Panc1 (cell line): ENCODE data around the gene PAK2. TPM values are rescaled to one million over a fixed set of nuclear protein-coding genes. Genes with fewer than 3 reads are reported as not detected.

Experiments
- ATAC-seq: fragments of 200-7000 bp; cut with Tn5 transposase; 2 replicates; pipeline ENCODE4 v1.9.1; 2020; ENCODE audit warnings: mild to moderate bottlenecking, moderate library complexity
- BruUV-seq: library from RNA; stranded (reverse); fragments of 400-500 nt; replicated peaks from 2 replicates; lab custom pipeline; 2021; lab: Mats Ljungman, UMichigan
- CTCF ChIA-PET: fragments of 300-600 bp; sonication (Branson Sonifier 250); formaldehyde crosslinking; loops from one replicate; lab custom pipeline; 2022; ENCODE audit warnings: antibody characterized with exemption; lab: Charles Lee
- POLR2A ChIA-PET: fragments of 300-600 bp; sonication (Branson Sonifier 250); formaldehyde crosslinking; loops from one replicate; lab custom pipeline; 2022; ENCODE audit warnings: antibody characterized with exemption; lab: Charles Lee
- DNase-seq: peaks from one replicate; pipeline ENCODE4 v3.0.0-alpha.2; 2010; ENCODE audit warnings: low read depth, low spot score
- H3K27ac ChIP-seq: 2 replicates; pipeline ENCODE4 v1.5.1; 2011; ENCODE audit warnings: mild to moderate bottlenecking, low read length, inconsistent platforms
- H3K27me3 ChIP-seq: fragments of 200-500 bp; sonication (Bioruptor generic); 2 replicates; pipeline ENCODE4 v1.6.0; 2014; ENCODE audit warnings: low read length, inconsistent platforms; ENCODE audit not compliant: control insufficient read depth, insufficient read depth
- H3K36me3 ChIP-seq: fragments of 200-500 bp; sonication (Bioruptor generic); 2 replicates; pipeline ENCODE4 v1.5.1; 2014; ENCODE audit warnings: inconsistent platforms, mild to moderate bottlenecking, low read length, moderate library complexity; ENCODE audit not compliant: control insufficient read depth, insufficient read depth
- H3K4me1 ChIP-seq: 2 replicates; pipeline ENCODE4 v1.5.1; 2011; ENCODE audit warnings: inconsistent platforms, mild to moderate bottlenecking, low read length, moderate library complexity; ENCODE audit not compliant: control insufficient read depth, insufficient read depth
- H3K4me3 ChIP-seq, 2 experiments: 2 replicates each; pipeline ENCODE4 v1.5.1; 2011 to 2012; ENCODE audit warnings: low read depth in 2 of 2, low read length in 2 of 2, mild to moderate bottlenecking in 2 of 2, inconsistent platforms in 1 of 2, moderate library complexity in 1 of 2
- H3K9me3 ChIP-seq: fragments of 200-500 bp; sonication (Bioruptor generic); 2 replicates; pipeline ENCODE4 v1.5.1; 2014; ENCODE audit warnings: low read depth, mild to moderate bottlenecking, inconsistent platforms, low read length, moderate library complexity; ENCODE audit not compliant: control insufficient read depth, insufficient read depth
- CTCF ChIP-seq: fragments of 450-650 bp; IDR thresholded peaks from 2 replicates; pipeline ENCODE4 v1.5.1; 2017; ENCODE audit warnings: mild to moderate bottlenecking
- POLR2AphosphoS5 ChIP-seq: IDR thresholded peaks from 2 replicates; pipeline ENCODE4 v1.6.1; 2012; ENCODE audit warnings: mild to moderate bottlenecking, low read depth, low read length, moderate library complexity
- REST ChIP-seq, 2 experiments: IDR thresholded peaks; 2 replicates each; pipeline ENCODE4 v1.6.1; 2011 to 2012; ENCODE audit warnings: low read depth in 2 of 2, control low read depth in 1 of 2, low read length in 1 of 2, mild to moderate bottlenecking in 1 of 2, moderate library complexity in 1 of 2; ENCODE audit not compliant: insufficient read depth in 1 of 2
- SIN3A ChIP-seq: IDR thresholded peaks from 2 replicates; pipeline ENCODE4 v1.6.1; 2012; ENCODE audit warnings: low read depth, mild to moderate bottlenecking, low read length, moderate library complexity, borderline replicate concordance; ENCODE audit not compliant: insufficient read depth
- TCF7L2 ChIP-seq: IDR thresholded peaks from 2 replicates; pipeline ENCODE4 v1.6.1; 2011; ENCODE audit warnings: mild to moderate bottlenecking, low read depth, low read length, inconsistent platforms
- in situ Hi-C: cut with HindIII; loops from 2 replicates; pipeline ENCODE4 v1.10.0; 2016; ENCODE audit warnings: low sequenced_read_pairs, low pct_unique_long_range_greater_than_20kb
- intact Hi-C: fragments of 100-400 bp; cut with micrococcal nuclease; formaldehyde crosslinking; loops from one replicate; pipeline ENCODE4 v1.10.0; 2022; ENCODE audit not compliant: unreplicated experiment
- total RNA-seq: library from RNA; stranded (reverse); gene quantifications from one replicate; pipeline ENCODE4 v1.2.1, GENCODE V29; 2021; ENCODE audit not compliant: unreplicated experiment

PAK2 gene
- total RNA-seq, 1 experiment from 2014 or later, result 185 TPM

DNA sequence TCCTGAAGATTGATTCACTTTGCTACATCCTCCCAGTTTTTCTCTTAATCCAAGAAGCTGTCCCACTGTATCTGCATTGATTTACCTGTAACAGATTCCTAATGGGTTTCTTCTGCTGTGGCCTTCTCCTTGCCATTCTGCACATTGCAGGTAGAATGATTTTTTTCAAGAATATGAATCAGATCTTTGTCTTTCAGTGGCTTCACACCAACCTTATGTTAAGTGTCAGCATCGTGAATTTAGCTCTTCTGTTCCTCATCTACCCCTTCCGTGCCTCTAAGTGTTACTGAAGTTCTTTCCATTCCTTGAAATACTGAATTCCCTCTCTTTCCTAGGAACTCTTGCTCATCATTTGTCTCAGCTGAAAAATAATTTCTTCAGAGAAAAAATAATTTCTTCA is 135.6 kb downstream of the PAK2 start:
- no peak for ATAC-seq
- H3K4me1 ChIP-seq, result 0 out of 2 replicates have a peak, but pooled peaks cover 3% of the 10 kb centered on the region
- H3K4me3 ChIP-seq, result no peak overlapping the region
- in situ Hi-C loops, result no loop called here
- no peak for TF ChIP-seq POLR2AphosphoS5
- no peak for TF ChIP-seq TCF7L2
- TF ChIP-seq SIN3A, result no peak
- no peak for TF ChIP-seq REST (IDR thresholded peaks at IDR 0.05; ENCODE audit: insufficient read depth in 1 of 2, low read depth in 2 of 2, low read length in 1 of 2)
- no peak for TF ChIP-seq CTCF
- no peak for DNase-seq
- no TSS peak for BruUV-seq
- ChIA-PET CTCF (no interaction called here), POLR2A (interaction anchor here (0.7 kb wide), 1 partner anchor 10 kb away, joined by 7 read pairs; no protein-coding TSS in a partner anchor)
- intact Hi-C loops, result no loop called here
- H3K36me3 ChIP-seq, result no peaks in the 10 kb centered on the region
- no peak overlapping the region for H3K27ac ChIP-seq
- H3K27me3 ChIP-seq, result no peaks in the 10 kb centered on the region
- H3K9me3 ChIP-seq, result no peaks in the 10 kb centered on the region

Other genes with a start within 250 kb of the PAK2 start
- gene RNF168, start 236.1 kb upstream of the PAK2 start, total RNA-seq, result 21.3 TPM
- not detected for gene SMCO1, start 224.5 kb upstream of the PAK2 start, total RNA-seq
- gene WDR53, start 171.3 kb upstream of the PAK2 start, total RNA-seq, result 18.6 TPM
- gene FBXO45, start 171.2 kb upstream of the PAK2 start, total RNA-seq, result 21.6 TPM
- 8.8 TPM for gene NRROS, start 100.2 kb upstream of the PAK2 start, total RNA-seq
- gene CEP19, start 27.6 kb upstream of the PAK2 start, total RNA-seq, result 7.1 TPM
- 85.7 TPM for gene PIGX, start 27.5 kb upstream of the PAK2 start, total RNA-seq
- gene SENP5, start 128.1 kb downstream of the PAK2 start, total RNA-seq, result 40.0 TPM
- 122 TPM for gene NCBP2, start 202.7 kb downstream of the PAK2 start, total RNA-seq
- 6.3 TPM for gene PIGZ, start 229.0 kb downstream of the PAK2 start, total RNA-seq